ENCODE data around the gene TRA2B.

- TF ChIP-seq POLR2AphosphoS5 (IDR thresholded peaks at IDR 0.05; ENCODE audit: low read depth, low read length), result no peak
- no peak for TF ChIP-seq POLR2A (IDR thresholded peaks at IDR 0.05; ENCODE audit: low read depth, low read length)
- TF ChIP-seq TAF1 (IDR thresholded peaks at IDR 0.05; ENCODE audit: borderline replicate concordance, low read depth, low read length), result no peak
These were observed 38.3 kb upstream of the TRA2B start for GRCh38 chr3:185976100-185976499.
